PC-3 (cell line): ENCODE data around the gene DPEP1. TPM values are rescaled to one million over a fixed set of nuclear protein-coding genes. Genes with fewer than 3 reads are reported as not detected.

Source experiments
- ATAC-seq: fragments of 200-7000 bp; cut with Tn5 transposase; 2 replicates; pipeline ENCODE4 v1.9.1; 2020; ENCODE audit warnings: mild to moderate bottlenecking, moderate library complexity
- BruUV-seq: library from RNA; stranded (reverse); fragments of 400-500 nt; replicated peaks from 2 replicates; lab custom pipeline; 2021; lab: Mats Ljungman, UMichigan
- CTCF ChIA-PET: fragments of 300-600 bp; sonication (Branson Sonifier 250); formaldehyde crosslinking; loops from one replicate; lab custom pipeline; 2022; ENCODE audit warnings: antibody characterized with exemption; lab: Charles Lee
- POLR2A ChIA-PET: fragments of 300-600 bp; sonication (Branson Sonifier 250); formaldehyde crosslinking; loops from one replicate; lab custom pipeline; 2022; ENCODE audit warnings: antibody characterized with exemption; ENCODE audit not compliant: unreplicated experiment; lab: Charles Lee
- DNase-seq: peaks from one replicate; pipeline ENCODE4 v3.0.0-alpha.2; 2015
- H2AFZ ChIP-seq: fragments of 300-600 bp; sonication (generic); 2 replicates; pipeline ENCODE4 v1.6.0; 2016; ENCODE audit warnings: antibody characterized with exemption, low read length
- H3F3A ChIP-seq: fragments of 300-600 bp; sonication (generic); one replicate; pipeline ENCODE4 v1.6.0; 2017; ENCODE audit warnings: antibody characterized with exemption, low read length, control low read depth, mild to moderate bottlenecking; ENCODE audit not compliant: unreplicated experiment
- H3K27ac ChIP-seq: fragments of 300-600 bp; sonication (generic); 2 replicates; pipeline ENCODE4 v1.5.1; 2016; ENCODE audit warnings: mild to moderate bottlenecking, low read length
- H3K27me3 ChIP-seq: fragments of 300-600 bp; sonication (generic); 2 replicates; pipeline ENCODE4 v1.6.1; 2016; ENCODE audit warnings: low read length, mixed read lengths
- H3K36me3 ChIP-seq: fragments of 300-600 bp; sonication (generic); 2 replicates; pipeline ENCODE4 v1.6.1; 2016; ENCODE audit warnings: low read depth, mixed run types, low read length, mixed read lengths
- H3K4me1 ChIP-seq: fragments of 300-600 bp; sonication (generic); 2 replicates; pipeline ENCODE4 v1.5.1; 2016; ENCODE audit warnings: low read length; ENCODE audit not compliant: insufficient read depth
- H3K4me2 ChIP-seq: fragments of 300-600 bp; sonication (generic); 2 replicates; pipeline ENCODE4 v1.6.0; 2016; ENCODE audit warnings: low read length
- H3K4me3 ChIP-seq: fragments of 300-600 bp; sonication (generic); 2 replicates; pipeline ENCODE4 v1.5.1; 2016; ENCODE audit warnings: mild to moderate bottlenecking, low read length, mixed read lengths
- H3K79me2 ChIP-seq: fragments of 300-600 bp; sonication (generic); 2 replicates; pipeline ENCODE4 v1.6.1; 2017; ENCODE audit warnings: low read length, mixed read lengths
- H3K9ac ChIP-seq: fragments of 300-600 bp; sonication (generic); 2 replicates; pipeline ENCODE4 v1.6.0; 2016; ENCODE audit warnings: mild to moderate bottlenecking, low read length
- H3K9me2 ChIP-seq: fragments of 300-600 bp; sonication (generic); replicated peaks from 2 replicates; pipeline ENCODE4 v1.6.1; 2016; ENCODE audit warnings: mixed run types, low read length, mixed read lengths
- H3K9me3 ChIP-seq: fragments of 300-600 bp; sonication (generic); 2 replicates; pipeline ENCODE4 v1.6.1; 2016; ENCODE audit warnings: low read length, mixed read lengths
- H4K20me1 ChIP-seq: fragments of 300-600 bp; sonication (generic); 2 replicates; pipeline ENCODE4 v1.6.1; 2016; ENCODE audit warnings: low read length, mixed read lengths
- EZH2 ChIP-seq: fragments of 300-600 bp; sonication (generic); IDR thresholded peaks from one replicate; pipeline ENCODE4 v1.6.1; 2017; ENCODE audit warnings: antibody characterized with exemption, mild to moderate bottlenecking, low read length; ENCODE audit not compliant: unreplicated experiment
- EZH2phosphoT487 ChIP-seq: fragments of 300-600 bp; sonication (generic); IDR thresholded peaks from 2 replicates; pipeline ENCODE4 v1.6.1; 2018; ENCODE audit warnings: mild to moderate bottlenecking, antibody characterized with exemption, low read length, borderline replicate concordance
- intact Hi-C: fragments of 100-400 bp; cut with micrococcal nuclease; formaldehyde crosslinking; loops from 2 replicates; pipeline ENCODE4 v1.9.0; 2023
- total RNA-seq: library from RNA; depleted of rRNA; stranded (reverse); fragments of >200 nt; gene quantifications from 2 replicates; pipeline ENCODE4 v1.2.3, GENCODE V29; 2014
- TF ChIP-seq, protein P1 (sequence below): fragments of 300-600 bp; sonication (generic); conservative IDR thresholded peaks from 2 replicates; pipeline ENCODE4 v1.5.1; 2017; ENCODE audit warnings: antibody characterized with exemption, low read depth, mild to moderate bottlenecking, low read length

Gene DPEP1
- total RNA-seq, 1 experiment from 2014 or later, result not detected

DNA sequence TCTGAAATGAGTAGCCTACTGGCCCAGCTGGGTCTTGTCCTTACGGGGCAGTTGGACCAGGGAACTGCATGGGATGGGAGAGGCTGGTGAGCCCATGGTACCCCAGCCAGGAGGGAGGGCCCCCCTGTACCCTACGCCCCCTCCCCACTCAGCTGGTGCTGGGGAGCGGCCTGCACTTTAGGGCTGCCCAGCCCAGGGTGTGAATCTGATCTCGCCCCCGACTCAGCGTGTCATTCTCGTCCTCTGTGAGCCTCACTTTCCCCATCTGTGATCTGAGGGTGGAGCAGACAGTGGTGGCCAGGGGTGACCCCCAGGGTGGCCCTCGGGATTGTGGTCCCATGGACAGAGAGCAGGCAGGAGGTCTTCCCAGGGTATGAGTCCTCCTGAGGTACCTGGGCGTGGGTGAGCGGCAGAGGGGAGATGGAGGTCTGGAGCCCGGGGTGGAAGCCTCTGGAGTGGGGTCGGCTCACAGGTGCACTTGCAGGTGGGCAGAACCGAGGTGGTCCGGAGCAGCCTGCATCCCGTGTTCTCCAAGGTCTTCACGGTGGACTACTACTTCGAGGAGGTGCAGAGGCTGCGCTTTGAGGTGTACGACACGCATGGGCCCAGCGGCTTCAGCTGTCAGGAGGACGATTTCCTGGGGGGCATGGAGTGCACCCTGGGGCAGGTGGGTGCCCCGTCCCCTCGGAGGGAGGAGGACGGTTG is 36.2 kb upstream of the DPEP1 start:
- ATAC-seq (no peak), DNase-seq (no peak)
- Histone ChIP-seq H3K79me2 (peaks cover 17% of the 10 kb centered on the region), H4K20me1 (no peaks in the 10 kb centered on the region), H3K9me2 (no peaks in the 10 kb centered on the region), H3F3A (peaks cover 6% of the 10 kb centered on the region), H3K27me3 (no peaks in the 10 kb centered on the region), H3K36me3 (peaks cover 6% of the 10 kb centered on the region), H3K4me3 (peak overlapping the region; percentile 72; the same call in 1 of the 2 replicates), H3K9ac (no peak overlapping the region), H3K27ac (no peak overlapping the region), H3K4me2 (peak overlapping the region; percentile 82), H2AFZ (no peak overlapping the region), H3K9me3 (no peaks in the 10 kb centered on the region), H3K4me1 (peaks cover 19% of the 10 kb centered on the region)
- ChIA-PET CTCF (no interaction called here), POLR2A (no interaction called here)
- intact Hi-C loops, result no loop called here
- TF ChIP-seq, protein P1, sequence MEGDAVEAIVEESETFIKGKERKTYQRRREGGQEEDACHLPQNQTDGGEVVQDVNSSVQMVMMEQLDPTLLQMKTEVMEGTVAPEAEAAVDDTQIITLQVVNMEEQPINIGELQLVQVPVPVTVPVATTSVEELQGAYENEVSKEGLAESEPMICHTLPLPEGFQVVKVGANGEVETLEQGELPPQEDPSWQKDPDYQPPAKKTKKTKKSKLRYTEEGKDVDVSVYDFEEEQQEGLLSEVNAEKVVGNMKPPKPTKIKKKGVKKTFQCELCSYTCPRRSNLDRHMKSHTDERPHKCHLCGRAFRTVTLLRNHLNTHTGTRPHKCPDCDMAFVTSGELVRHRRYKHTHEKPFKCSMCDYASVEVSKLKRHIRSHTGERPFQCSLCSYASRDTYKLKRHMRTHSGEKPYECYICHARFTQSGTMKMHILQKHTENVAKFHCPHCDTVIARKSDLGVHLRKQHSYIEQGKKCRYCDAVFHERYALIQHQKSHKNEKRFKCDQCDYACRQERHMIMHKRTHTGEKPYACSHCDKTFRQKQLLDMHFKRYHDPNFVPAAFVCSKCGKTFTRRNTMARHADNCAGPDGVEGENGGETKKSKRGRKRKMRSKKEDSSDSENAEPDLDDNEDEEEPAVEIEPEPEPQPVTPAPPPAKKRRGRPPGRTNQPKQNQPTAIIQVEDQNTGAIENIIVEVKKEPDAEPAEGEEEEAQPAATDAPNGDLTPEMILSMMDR, result no peak
- TF ChIP-seq EZH2, result no peak
- TF ChIP-seq EZH2phosphoT487, result no peak
- BruUV-seq, result no TSS peak

DNA sequence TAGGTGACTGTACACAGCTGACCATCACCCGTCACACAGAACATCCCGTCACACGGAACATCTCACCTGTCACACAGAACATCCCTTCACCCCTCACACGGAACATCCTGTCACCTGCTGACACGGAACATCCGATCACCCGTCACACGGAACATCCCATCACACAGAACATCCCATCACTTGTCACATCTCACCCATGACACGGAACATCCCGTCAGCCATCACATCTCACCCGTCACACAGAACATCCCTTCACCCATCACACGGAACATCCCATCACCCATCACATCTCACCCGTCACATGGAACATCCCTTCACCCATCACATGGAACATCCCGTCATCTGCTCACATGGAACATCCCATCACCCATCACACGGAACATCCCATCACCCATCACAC is 34.1 kb upstream of the DPEP1 start:
- H3K36me3 ChIP-seq, result peaks cover 6% of the 10 kb centered on the region
- intact Hi-C loops, result no loop called here
- ChIA-PET CTCF (no interaction called here), POLR2A (no interaction called here)
- DNase-seq (no peak), ATAC-seq (no peak)
- no peak overlapping the region for H3K4me2 ChIP-seq
- no peak overlapping the region for H3K4me3 ChIP-seq
- H3K4me1 ChIP-seq, result peaks cover 20% of the 10 kb centered on the region
- H3K27ac ChIP-seq, result no peak overlapping the region
- no peak overlapping the region for H3K9ac ChIP-seq
- H3K27me3 ChIP-seq, result no peaks in the 10 kb centered on the region
- TF ChIP-seq, protein P1, result no peak
- TF ChIP-seq EZH2 (no peak), EZH2phosphoT487 (no peak)
- H3K79me2 ChIP-seq, result peaks cover 17% of the 10 kb centered on the region
- H2AFZ ChIP-seq, result no peak overlapping the region
- H3F3A ChIP-seq, result peaks cover 6% of the 10 kb centered on the region
- H4K20me1 ChIP-seq, result no peaks in the 10 kb centered on the region
- BruUV-seq, result no TSS peak
- H3K9me3 ChIP-seq, result no peaks in the 10 kb centered on the region
- no peaks in the 10 kb centered on the region for H3K9me2 ChIP-seq

DNA sequence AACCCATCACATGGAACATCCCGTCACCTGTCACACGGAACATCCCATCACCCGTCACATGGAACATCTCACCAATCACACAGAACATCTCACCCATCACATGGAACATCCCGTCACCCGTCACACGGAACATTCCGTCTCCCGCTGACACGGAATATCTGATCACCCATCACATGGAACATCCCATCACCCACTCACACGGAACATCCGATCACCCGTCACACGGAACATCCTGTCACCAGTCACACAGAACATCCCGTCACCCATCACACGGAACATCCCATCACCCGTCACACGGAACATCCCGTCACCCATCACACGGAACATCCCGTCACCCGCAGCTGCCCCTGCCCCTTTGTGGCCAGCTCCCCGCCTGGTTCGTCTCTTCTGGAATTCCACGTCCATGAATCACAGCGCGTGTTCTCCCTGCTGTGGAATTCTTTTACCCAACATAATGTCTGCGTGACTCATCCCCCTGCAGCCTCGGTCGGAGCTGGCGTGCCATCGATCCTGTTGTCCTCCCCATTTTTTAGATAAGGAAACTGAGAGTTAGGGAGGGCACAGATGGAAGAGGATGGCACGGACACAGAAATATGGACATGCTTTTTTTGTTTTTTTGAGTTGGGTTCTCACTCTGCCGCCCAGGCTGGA is 32.3 kb upstream of the DPEP1 start:
- no peak overlapping the region for H3K9ac ChIP-seq
- POLR2A ChIA-PET, result no interaction called here
- ATAC-seq (peak; percentile 84), DNase-seq (peak; percentile 89)
- H3K36me3 ChIP-seq, result peaks cover 6% of the 10 kb centered on the region
- no peaks in the 10 kb centered on the region for H3K27me3 ChIP-seq
- intact Hi-C loops, result no loop called here
- TF ChIP-seq, protein P1, result no peak
- no peak for TF ChIP-seq EZH2
- TF ChIP-seq EZH2phosphoT487, result no peak
- no peaks in the 10 kb centered on the region for H4K20me1 ChIP-seq
- H3K79me2 ChIP-seq, result peaks cover 12% of the 10 kb centered on the region
- no peak overlapping the region for H2AFZ ChIP-seq
- no peaks in the 10 kb centered on the region for H3K9me2 ChIP-seq
- no TSS peak for BruUV-seq
- peaks cover 6% of the 10 kb centered on the region for H3F3A ChIP-seq
- H3K27ac ChIP-seq, result peak overlapping the region; percentile 39
- H3K9me3 ChIP-seq, result no peaks in the 10 kb centered on the region
- no peak overlapping the region for H3K4me2 ChIP-seq
- H3K4me3 ChIP-seq, result no peak overlapping the region
- CTCF ChIA-PET, result no interaction called here
- peaks cover 19% of the 10 kb centered on the region for H3K4me1 ChIP-seq
